HepG2 (cell line): ENCODE measurements around the gene GRK5. TPM values are rescaled to one million over a fixed set of nuclear protein-coding genes. Genes with fewer than 3 reads are reported as not detected.
A peak's percentile ranks its signal among the peaks of the same experiment; 100 is the strongest.

Experiments used
- ATAC-seq: fragments of 200-7000 bp; cut with Tn5 transposase; 3 replicates; pipeline ENCODE4 v1.9.1; 2020; ENCODE audit warnings: mild to moderate bottlenecking, moderate library complexity
- BruUV-seq: library from RNA; stranded (reverse); fragments of 400-500 nt; replicated peaks from 2 replicates; lab custom pipeline; 2021; lab: Mats Ljungman, UMichigan
- CTCF ChIA-PET: fragments of 300-600 bp; formaldehyde crosslinking; extraction: SDS; loops from one replicate; lab custom pipeline; 2021; ENCODE audit warnings: low total read pairs, inconsistent platforms, low intra/inter-chr PET ratio; lab: Yijun Ruan, JAX
- POLR2A ChIA-PET: fragments of 350-600 bp; sonication (Branson Sonifier 250); formaldehyde crosslinking; loops from one replicate; lab custom pipeline; 2020; ENCODE audit warnings: antibody characterized with exemption, inconsistent platforms; lab: Yijun Ruan, JAX
- DNase-seq: peaks from one replicate; pipeline ENCODE4 v3.0.0-alpha.2; 2015; ENCODE audit warnings: low spot score
- FAIRE-seq: peaks from 3 replicates; lab custom pipeline; 2011; peaks lifted over from hg19 to GRCh38; lab: Jason Lieb, UNC
- H2AFZ ChIP-seq: one replicate; pipeline ENCODE4 v1.6.1; 2011; ENCODE audit warnings: low read length, inconsistent platforms
- H3K27ac ChIP-seq: fragments of 300-600 bp; 3 replicates; pipeline ENCODE4 v1.8.0; 2011; ENCODE audit warnings: mixed run types, mild to moderate bottlenecking, mixed read lengths, low read length, inconsistent platforms; ENCODE audit not compliant: insufficient read depth; ENCODE audit errors: extremely low read length
- H3K27me3 ChIP-seq, 2 experiments: fragments of 200-600 bp in 1 of 2; 2 replicates in 1 of 2; 3 replicates in 1 of 2; pipeline versions ENCODE4 v1.6.0 to v1.8.0; 2011; ENCODE audit warnings: low read length in 2 of 2, mild to moderate bottlenecking in 2 of 2, moderate library complexity in 2 of 2, inconsistent platforms in 1 of 2; ENCODE audit not compliant: insufficient read depth in 2 of 2, control insufficient read depth in 1 of 2
- H3K36me3 ChIP-seq, 2 experiments: fragments of 200-600 bp in 1 of 2; replicated peaks in 1 of 2; 2 replicates in 1 of 2; 3 replicates in 1 of 2; pipeline versions ENCODE4 v1.5.1 to v1.8.0; 2011; ENCODE audit warnings: low read length in 2 of 2, inconsistent platforms in 1 of 2; ENCODE audit not compliant: insufficient read depth in 2 of 2, control insufficient read depth in 1 of 2
- H3K4me1 ChIP-seq: 2 replicates; pipeline ENCODE4 v1.5.1; 2012; ENCODE audit warnings: low read length, inconsistent platforms; ENCODE audit not compliant: insufficient read depth
- H3K4me2 ChIP-seq: 2 replicates; pipeline ENCODE4 v1.6.0; 2011; ENCODE audit warnings: low read depth, low read length, inconsistent platforms
- H3K4me3 ChIP-seq, 3 experiments: fragments of 200-600 bp in 1 of 3; sonication (generic), shearing (Covaris generic) in 1 of 3; replicated peaks in 1 of 3; 2 replicates each; pipeline ENCODE4 v1.5.1; 2011 to 2016; ENCODE audit warnings: low read length in 3 of 3, inconsistent platforms in 2 of 3, low read depth in 2 of 3, mild to moderate bottlenecking in 2 of 3, control low read depth in 1 of 3, mixed read lengths in 1 of 3; ENCODE audit not compliant: insufficient read depth in 1 of 3
- H3K79me2 ChIP-seq: one replicate; pipeline ENCODE4 v1.6.1; 2011; ENCODE audit warnings: low read length, inconsistent platforms; ENCODE audit not compliant: insufficient read depth
- H3K9ac ChIP-seq: 2 replicates; pipeline ENCODE4 v1.6.0; 2011; ENCODE audit warnings: mild to moderate bottlenecking, low read depth, low read length, inconsistent platforms; ENCODE audit not compliant: insufficient read depth
- H3K9me3 ChIP-seq: 2 replicates; pipeline ENCODE4 v1.5.1; 2012; ENCODE audit warnings: mild to moderate bottlenecking, low read length
- H4K20me1 ChIP-seq: 2 replicates; pipeline ENCODE4 v1.6.0; 2011; ENCODE audit warnings: inconsistent platforms, mild to moderate bottlenecking, low read length, moderate library complexity; ENCODE audit not compliant: insufficient read depth
- EP300 ChIP-seq, 3 experiments: sonication (generic) in 1 of 3; formaldehyde crosslinking in 1 of 3; IDR thresholded peaks; 2 replicates each; pipeline versions ENCODE4 v1.5.1 to v1.6.1; 2011 to 2020; ENCODE audit warnings: low read depth in 2 of 3, low read length in 2 of 3, borderline replicate concordance in 1 of 3, improper control_type of control experiment in 1 of 3, mild to moderate bottlenecking in 1 of 3, missing genetic modification reagents in 1 of 3, moderate library complexity in 1 of 3
- ETV5 ChIP-seq: IDR thresholded peaks from 2 replicates; pipeline ENCODE4 v1.6.1; 2018; ENCODE audit warnings: missing biosample characterization, missing genetic modification reagents, inconsistent platforms, borderline replicate concordance
- GABPA ChIP-seq, 2 experiments: IDR thresholded peaks; 2 replicates each; pipeline ENCODE4 v1.6.1; 2011 to 2016; ENCODE audit warnings: low read depth in 2 of 2, low read length in 1 of 2, missing biosample characterization in 1 of 2, missing genetic modification characterization in 1 of 2
- GTF2F1 ChIP-seq: fragments of 150-350 bp; IDR thresholded peaks from 2 replicates; pipeline ENCODE4 v1.6.1; 2014; ENCODE audit warnings: low read length
- JARID2 ChIP-seq: sonication (generic); formaldehyde crosslinking; IDR thresholded peaks from 2 replicates; pipeline ENCODE4 v1.8.1; 2023; ENCODE audit warnings: missing genetic modification reagents, inconsistent platforms; ENCODE audit not compliant: insufficient replicate concordance
- MAFG ChIP-seq: sonication (generic); formaldehyde crosslinking; IDR thresholded peaks from 2 replicates; pipeline ENCODE4 v1.5.1; 2020; ENCODE audit warnings: mild to moderate bottlenecking, missing genetic modification reagents
- MED1 ChIP-seq: sonication (generic); formaldehyde crosslinking; IDR thresholded peaks from 2 replicates; pipeline ENCODE4 v1.4.0; 2020; ENCODE audit warnings: missing genetic modification reagents
- PAWR ChIP-seq: sonication (generic); formaldehyde crosslinking; IDR thresholded peaks from 2 replicates; pipeline ENCODE4 v1.4.0; 2020; ENCODE audit warnings: missing genetic modification reagents, mild to moderate bottlenecking, borderline replicate concordance
- RCOR2 ChIP-seq: IDR thresholded peaks from 2 replicates; pipeline ENCODE4 v1.6.1; 2016; ENCODE audit warnings: missing biosample characterization, missing genetic modification reagents
- SAP130 ChIP-seq: IDR thresholded peaks from 2 replicates; pipeline ENCODE4 v1.6.1; 2016; ENCODE audit warnings: low read depth
- SNAPC2 ChIP-seq: sonication (generic); formaldehyde crosslinking; IDR thresholded peaks from 2 replicates; pipeline ENCODE4 v1.8.1; 2022; ENCODE audit warnings: mild to moderate bottlenecking, missing genetic modification reagents
- SRF ChIP-seq: IDR thresholded peaks from 2 replicates; pipeline ENCODE4 v1.6.1; 2011; ENCODE audit warnings: mild to moderate bottlenecking, low read depth, low read length, moderate library complexity
- TFE3 ChIP-seq: IDR thresholded peaks from 2 replicates; pipeline ENCODE4 v1.6.1; 2016
- ZBTB20 ChIP-seq: sonication (generic); formaldehyde crosslinking; IDR thresholded peaks from 2 replicates; pipeline ENCODE4 v1.8.1; 2023; ENCODE audit warnings: missing genetic modification reagents, low read depth, mild to moderate bottlenecking, borderline replicate concordance
- ZBTB33 ChIP-seq: sonication (generic); formaldehyde crosslinking; IDR thresholded peaks from 2 replicates; pipeline ENCODE4 v1.4.0; 2020; ENCODE audit warnings: missing genetic modification reagents
- ZBTB44 ChIP-seq: sonication (generic); formaldehyde crosslinking; IDR thresholded peaks from 2 replicates; pipeline ENCODE4 v1.4.0; 2020; ENCODE audit warnings: missing genetic modification reagents
- ZFX ChIP-seq: sonication (generic); formaldehyde crosslinking; IDR thresholded peaks from 2 replicates; pipeline ENCODE4 v1.4.0; 2020; ENCODE audit warnings: mild to moderate bottlenecking, low read depth, missing genetic modification reagents, moderate library complexity
- ZNF256 ChIP-seq: sonication (generic); formaldehyde crosslinking; conservative IDR thresholded peaks from 2 replicates; pipeline ENCODE4 v1.4.0; 2020; ENCODE audit warnings: missing genetic modification reagents
- ZNF263 ChIP-seq: sonication (generic); formaldehyde crosslinking; IDR thresholded peaks from 2 replicates; pipeline ENCODE4 v1.4.0; 2020; ENCODE audit warnings: missing genetic modification reagents
- WGBS: methylation state at CpG from one replicate; pipeline ENCODE4 v1.1.6; 2017; ENCODE audit warnings: low lambda C conversion rate; 5-methylcytosine and 5-hydroxymethylcytosine counted together
- in situ Hi-C: cut with HindIII; loops from 2 replicates; pipeline ENCODE4 v1.10.0; 2017; ENCODE audit warnings: low pct_unique_long_range_greater_than_20kb; ENCODE audit not compliant: extremely low pct_ligation_motif_present
- intact Hi-C: fragments of 100-400 bp; cut with micrococcal nuclease; formaldehyde crosslinking; loops from one replicate; pipeline ENCODE4 v1.10.0; 2022; ENCODE audit not compliant: unreplicated experiment
- polyA plus RNA-seq, 8 experiments: library from polyadenylated mRNA; depleted of rRNA in 3 of 8; stranded (reverse) in 7 of 8; unstranded in 1 of 8; fragments of >200 nt; fragmentation: Illumina TruSeq in 4 of 8; extraction: Trizol in 4 of 8; gene quantifications; 2 replicates each; pipeline versions ENCODE4 v1.2.1 to v1.2.3, GENCODE V29; 2011 to 2016; ENCODE audit warnings: low read depth in 4 of 8, missing spikeins in 1 of 8, mixed read lengths in 1 of 8; ENCODE audit not compliant: insufficient read depth in 1 of 8
- total RNA-seq, 5 experiments: library from RNA; depleted of rRNA; stranded (reverse); fragments of >200 nt; fragmentation: Illumina TruSeq; extraction: Trizol; gene quantifications; 2 replicates each; pipeline ENCODE4 v1.2.3, GENCODE V29; 2016; ENCODE audit warnings: low read depth in 1 of 5

GRK5 gene
- total and polyA plus RNA-seq, 2 of the 13 experiments (the other 11 are each of a cell fraction or from before 2014, with no cell fraction given) = 10.4 to 12.6 TPM

DNA sequence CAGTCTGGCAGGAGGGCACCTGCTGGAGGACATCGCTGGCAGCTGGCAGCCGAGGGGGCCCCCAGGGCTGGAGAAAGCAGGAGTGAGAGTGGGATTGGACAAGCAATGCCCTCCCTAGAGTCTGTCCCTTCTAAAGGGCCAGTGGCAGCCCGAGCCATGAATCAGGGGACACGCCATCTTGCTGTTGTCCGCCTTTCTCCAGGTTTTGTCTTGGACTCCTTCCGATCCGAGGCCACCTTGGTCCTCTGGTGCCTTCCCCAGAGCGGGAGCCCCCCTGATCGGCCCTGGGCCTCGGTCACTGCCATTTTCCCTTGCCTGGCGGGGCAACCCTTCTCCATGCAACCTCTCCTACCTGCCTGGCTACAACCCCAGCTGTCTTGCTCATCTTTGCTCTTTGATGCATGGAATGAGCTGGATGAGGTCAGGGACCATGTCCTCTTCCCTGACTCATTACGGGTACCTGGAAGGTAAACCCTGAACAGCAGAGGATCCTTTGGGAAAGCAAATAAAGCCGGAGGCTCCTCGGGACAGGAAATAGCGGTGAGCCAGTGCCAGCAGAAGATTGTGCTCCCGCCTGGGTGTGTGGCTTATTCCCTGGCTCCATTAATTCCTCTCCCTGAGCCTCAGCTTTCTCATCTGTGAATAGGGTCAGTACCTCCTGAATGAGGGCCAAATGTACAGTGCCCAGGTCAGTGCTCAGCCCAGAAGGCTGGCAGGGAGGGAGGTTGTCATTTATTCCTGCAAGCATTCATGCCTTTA lies 112.0 kb downstream of the GRK5 start:
- peak overlapping the region; percentile 95 for H3K27ac ChIP-seq
- no peak overlapping the region for H3K4me2 ChIP-seq
- DNase-seq = no peak
- no peaks in the 10 kb centered on the region for H4K20me1 ChIP-seq
- no peak for FAIRE-seq
- no peak overlapping the region for H2AFZ ChIP-seq
- intact Hi-C loops (loop anchor here (5.0 kb wide), 2 partner anchors 88 to 553 kb away; partner anchors contain the start of gene MCMBP), in situ Hi-C loops (no loop called here)
- no peak overlapping the region for H3K4me3 ChIP-seq
- peaks cover 94% of the 10 kb centered on the region for H3K4me1 ChIP-seq
- H3K79me2 ChIP-seq = peaks cover 18% of the 10 kb centered on the region
- ChIA-PET POLR2A (interaction anchor here (1.9 to 5.3 kb wide), 3 partner anchors 66 to 112 kb away, joined by 6 to 59 read pairs (median 46); partner anchors contain the start of gene GRK5), CTCF (no interaction called here)
- BruUV-seq = no TSS peak
- ATAC-seq = no peak
- no peaks in the 10 kb centered on the region for H3K27me3 ChIP-seq
- no peaks in the 10 kb centered on the region for H3K36me3 ChIP-seq
- WGBS = 70% methylated on average over 16 of the region's 16 CpGs
- no peaks in the 10 kb centered on the region for H3K9me3 ChIP-seq
- 0 out of 2 replicates have a peak overlapping the region, but pooled peaks have one; percentile 6 for H3K9ac ChIP-seq
- peak; percentile 77 for TF ChIP-seq ZNF263 (CRISPR knock-in tag)
- TF ChIP-seq RCOR2 (CRISPR knock-in tag) = peak; percentile 30; the same call in 1 of the 2 replicates
- TF ChIP-seq GTF2F1 = no peak
- peak; percentile 56 for TF ChIP-seq SAP130 (CRISPR knock-in tag)
- TF ChIP-seq MAFG = no peak
- no peak for TF ChIP-seq ZFX (CRISPR knock-in tag)
- 0 out of 2 replicates have a peak, but pooled peaks have one; percentile 30 for TF ChIP-seq MED1 (CRISPR knock-in tag)
- peak; percentile 85 for TF ChIP-seq ZBTB33 (CRISPR knock-in tag)
- no peak for TF ChIP-seq JARID2
- no peak for TF ChIP-seq SRF
- no peak for TF ChIP-seq GABPA (IDR thresholded peaks at IDR 0.05; ENCODE audit: low read depth, low read length)
- no peak for TF ChIP-seq GABPA (CRISPR knock-in tag; IDR thresholded peaks at IDR 0.05; ENCODE audit: low read depth)
- peak; percentile 56; the same call in 1 of the 2 replicates for TF ChIP-seq ETV5 (CRISPR knock-in tag)
- TF ChIP-seq ZBTB20 (CRISPR knock-in tag) = no peak
- TF ChIP-seq ZNF256 = no peak
- TF ChIP-seq ZBTB44 (CRISPR knock-in tag) = no peak
- TF ChIP-seq PAWR (CRISPR knock-in tag) = no peak
- peak in 1 of 2 experiments; percentile 9; a peak in 1 of 4 replicates for TF ChIP-seq EP300 (IDR thresholded peaks at IDR 0.05; ENCODE audit: low read depth in 2 of 2, low read length in 2 of 2)
- no peak for TF ChIP-seq EP300 (CRISPR knock-in tag; IDR thresholded peaks at IDR 0.05; ENCODE audit: borderline replicate concordance)
- no peak for TF ChIP-seq SNAPC2 (CRISPR knock-in tag)
- TF ChIP-seq TFE3 (CRISPR knock-in tag) = no peak
